Measurements from ENCODE around the gene NFIA. TPM values are rescaled to one million over a fixed set of nuclear protein-coding genes. Genes with fewer than 3 reads are reported as not detected.

Gene NFIA
- total and polyA plus RNA-seq, 10 of the 15 experiments (the other 5 are each of a cell fraction or from before 2014, with no cell fraction given), result 0.10 to 0.16 TPM; not detected in 8

- TF ChIP-seq ATF2 (IDR thresholded peaks at IDR 0.05; ENCODE audit: low read length), result no peak
- TF ChIP-seq MTA2 (IDR thresholded peaks at IDR 0.05; ENCODE audit: low read depth), result no peak
- no peak for TF ChIP-seq ZNF274 (IDR thresholded peaks at IDR 0.05; ENCODE audit: insufficient read depth, insufficient read length)
- TF ChIP-seq ESRRA (IDR thresholded peaks at IDR 0.05; ENCODE audit: low read length), result no peak
- TF ChIP-seq ZBTB40 (IDR thresholded peaks at IDR 0.05; ENCODE audit: borderline replicate concordance), result no peak
- no peak for TF ChIP-seq BRCA1 (IDR thresholded peaks at IDR 0.05; ENCODE audit: low read depth, low read length)
- TF ChIP-seq CHD4 (IDR thresholded peaks at IDR 0.05), result no peak
- TF ChIP-seq CUX1 (IDR thresholded peaks at IDR 0.05; ENCODE audit: insufficient replicate concordance, low read depth, low read length), result no peak
Measured at GRCh38 chr1:61460191-61460590, 377.8 kb downstream of the NFIA start (continued).

Data from GM12878 (cell line).